CD14-positive monocyte (primary cell): ENCODE data around the gene AMMECR1L. TPM values are rescaled to one million over a fixed set of nuclear protein-coding genes. Genes with fewer than 3 reads are reported as not detected.

Experiments
- DNase-seq, 3 donors: peaks; one replicate each; pipeline ENCODE4 v3.0.0-alpha.2; 2011 to 2022
- H2AFZ ChIP-seq: 2 replicates; pipeline ENCODE4 v1.6.0; 2012; ENCODE audit warnings: mild to moderate bottlenecking, low read depth, low read length, inconsistent platforms; ENCODE audit not compliant: insufficient read depth, poor library complexity, severe bottlenecking
- H3K27ac ChIP-seq, 2 donors: 1 replicate in 1 of 2; 2 replicates in 1 of 2; pipeline ENCODE4 v1.5.1; 2012 to 2013; ENCODE audit warnings: low read length in 2 of 2, control low read depth in 1 of 2, inconsistent platforms in 1 of 2, low read depth in 1 of 2, mild to moderate bottlenecking in 1 of 2
- H3K27me3 ChIP-seq, 2 donors: one replicate each; pipeline versions ENCODE4 v1.6.0 to v1.6.1; 2011 to 2013; ENCODE audit warnings: low read length in 2 of 2; ENCODE audit not compliant: control insufficient read depth in 2 of 2, insufficient read depth in 2 of 2
- H3K36me3 ChIP-seq, 2 donors: replicated peaks in 1 of 2; 1 replicate in 1 of 2; 2 replicates in 1 of 2; pipeline versions ENCODE4 v1.5.1 to v1.6.1; 2012 to 2013; ENCODE audit warnings: low read length in 2 of 2, control low read depth in 1 of 2, inconsistent platforms in 1 of 2, mild to moderate bottlenecking in 1 of 2; ENCODE audit not compliant: insufficient read depth in 2 of 2, control insufficient read depth in 1 of 2
- H3K4me1 ChIP-seq, 2 donors: 1 replicate in 1 of 2; 2 replicates in 1 of 2; pipeline versions ENCODE4 v1.5.1 to v1.6.1; 2012 to 2013; ENCODE audit warnings: low read length in 2 of 2, control low read depth in 1 of 2, inconsistent platforms in 1 of 2, mild to moderate bottlenecking in 1 of 2, moderate library complexity in 1 of 2; ENCODE audit not compliant: insufficient read depth in 2 of 2, control insufficient read depth in 1 of 2
- H3K4me2 ChIP-seq: replicated peaks from 2 replicates; pipeline ENCODE3; 2012; ENCODE audit warnings: low read length, moderate library complexity, mild to moderate bottlenecking; ENCODE audit not compliant: poor library complexity, severe bottlenecking; ENCODE audit errors: extremely low read depth
- H3K4me3 ChIP-seq, 3 experiments: fragments of 200-600 bp in 1 of 3; sonication (generic) in 1 of 3; replicated peaks in 1 of 3; 1 replicate in 2 of 3; 2 replicates in 1 of 3; pipeline ENCODE4 v1.5.1; 2011 to 2013; ENCODE audit warnings: low read length in 3 of 3, mild to moderate bottlenecking in 3 of 3, control low read depth in 2 of 3, low read depth in 2 of 3, inconsistent platforms in 1 of 3, moderate library complexity in 1 of 3
- H3K79me2 ChIP-seq: 2 replicates; pipeline ENCODE4 v1.6.0; 2012; ENCODE audit warnings: mild to moderate bottlenecking, control low read depth, inconsistent platforms, low read length, moderate library complexity; ENCODE audit not compliant: insufficient read depth
- H3K9ac ChIP-seq: 2 replicates; pipeline ENCODE4 v1.6.0; 2017; ENCODE audit warnings: low read length, mild to moderate bottlenecking; ENCODE audit not compliant: insufficient read depth, poor library complexity, severe bottlenecking
- H3K9me3 ChIP-seq, 2 donors: replicated peaks in 1 of 2; 1 replicate in 1 of 2; 2 replicates in 1 of 2; pipeline versions ENCODE4 v1.5.1 to v1.6.1; 2012 to 2013; ENCODE audit warnings: low read length in 2 of 2, control low read depth in 1 of 2; ENCODE audit not compliant: control insufficient read depth in 1 of 2, insufficient read depth in 1 of 2
- H4K20me1 ChIP-seq: 2 replicates; pipeline ENCODE4 v1.6.0; 2012; ENCODE audit warnings: mild to moderate bottlenecking, low read length, control low read depth, moderate library complexity; ENCODE audit not compliant: insufficient read depth
- H3K27ac Mint-ChIP-seq, 7 donors: one replicate each; pipeline ENCODE4 v1.8.0; 2020; ENCODE audit warnings: mild to moderate bottlenecking in 7 of 7, mixed read lengths in 7 of 7, moderate library complexity in 6 of 7, inconsistent platforms in 2 of 7
- H3K27me3 Mint-ChIP-seq, 3 donors: one replicate each; pipeline ENCODE4 v1.8.0; 2021 to 2022; ENCODE audit warnings: low read depth in 3 of 3, mild to moderate bottlenecking in 3 of 3, mixed read lengths in 3 of 3, moderate library complexity in 3 of 3, inconsistent platforms in 1 of 3
- H3K36me3 Mint-ChIP-seq, 2 donors: one replicate each; pipeline ENCODE4 v1.8.0; 2020; ENCODE audit warnings: mixed read lengths in 2 of 2, inconsistent platforms in 1 of 2, mild to moderate bottlenecking in 1 of 2
- H3K4me1 Mint-ChIP-seq: one replicate; pipeline ENCODE4 v1.8.0; 2020; ENCODE audit warnings: mild to moderate bottlenecking, mixed read lengths
- H3K4me3 Mint-ChIP-seq, 2 donors: one replicate each; pipeline ENCODE4 v1.8.0; 2020; ENCODE audit warnings: mild to moderate bottlenecking in 2 of 2, mixed read lengths in 2 of 2, moderate library complexity in 1 of 2
- H3K9me3 Mint-ChIP-seq, 7 donors: one replicate each; pipeline ENCODE4 v1.8.0; 2020 to 2022; ENCODE audit warnings: mixed read lengths in 7 of 7, mild to moderate bottlenecking in 6 of 7, moderate library complexity in 6 of 7, inconsistent platforms in 2 of 7
- CTCF ChIP-seq: fragments of 200-600 bp; IDR thresholded peaks from one replicate; pipeline ENCODE4 v1.8.0; 2022; ENCODE audit warnings: antibody characterized with exemption, mild to moderate bottlenecking
- WGBS: methylation state at CpG from one replicate; pipeline ENCODE4 v1.1.5; 2013; ENCODE audit warnings: missing lambda C conversion rate; ENCODE audit not compliant: insufficient coverage; 5-methylcytosine and 5-hydroxymethylcytosine counted together
- intact Hi-C, 2 donors: fragments of 100-400 bp; cut with micrococcal nuclease; formaldehyde crosslinking; loops; one replicate each; pipeline versions ENCODE4 v1.15.0 to v1.15.1; 2023
- polyA plus RNA-seq, 3 donors: library from polyadenylated mRNA; depleted of rRNA in 1 of 3; unstranded in 2 of 3; stranded (reverse) in 1 of 3; fragments of 300-500 nt in 2 of 3; fragments of >200 nt in 1 of 3; fragmentation: Illumina TruSeq in 2 of 3; gene quantifications; 1 replicate in 2 of 3; 2 replicates in 1 of 3; pipeline ENCODE4 v1.2.3, GENCODE V29; 2012 to 2021

The AMMECR1L gene
- polyA plus RNA-seq, 3 donors = 2.5 to 9.8 (median 3.1) TPM

GRCh38 chr2:127864877-127865276, 20.9 kb downstream of the AMMECR1L start:
- Histone ChIP-seq H2AFZ (no peak overlapping the region), H3K4me2 (no peak overlapping the region), H3K27ac (no peak overlapping the region), H3K9ac (no peak overlapping the region), H3K4me3 (no peak overlapping the region), H3K9me3 (no peaks in the 10 kb centered on the region), H3K79me2 (no peaks in the 10 kb centered on the region), H3K36me3 (peaks cover 65 to 75% of the 10 kb centered on the region in 2 donors), H3K4me1 (no peaks in the 10 kb centered on the region), H4K20me1 (peaks cover 10% of the 10 kb centered on the region), H3K27me3 (no peaks in the 10 kb centered on the region)
- no peaks in the 10 kb centered on the region for H3K9me3 Mint-ChIP-seq
- peak in 1 of 3 donors; percentile 12 for DNase-seq
- 86% methylated on average over 6 of the region's 11 CpGs for WGBS
- H3K4me1 Mint-ChIP-seq = no peaks in the 10 kb centered on the region
- H3K27me3 Mint-ChIP-seq = peaks cover 0 to 5% (median 0%) of the 10 kb centered on the region in 3 donors
- intact Hi-C loops = loop anchor here in 1 of 2 donors (10.0 kb wide), 1 partner anchor 90 kb away; no protein-coding TSS in a partner anchor
- peaks cover 65 to 68% of the 10 kb centered on the region in 2 donors for H3K36me3 Mint-ChIP-seq
- TF ChIP-seq CTCF = no peak
- H3K4me3 Mint-ChIP-seq = no peak overlapping the region
- H3K27ac Mint-ChIP-seq = peak overlapping the region in 1 of 7 donors; percentile 19

DNA sequence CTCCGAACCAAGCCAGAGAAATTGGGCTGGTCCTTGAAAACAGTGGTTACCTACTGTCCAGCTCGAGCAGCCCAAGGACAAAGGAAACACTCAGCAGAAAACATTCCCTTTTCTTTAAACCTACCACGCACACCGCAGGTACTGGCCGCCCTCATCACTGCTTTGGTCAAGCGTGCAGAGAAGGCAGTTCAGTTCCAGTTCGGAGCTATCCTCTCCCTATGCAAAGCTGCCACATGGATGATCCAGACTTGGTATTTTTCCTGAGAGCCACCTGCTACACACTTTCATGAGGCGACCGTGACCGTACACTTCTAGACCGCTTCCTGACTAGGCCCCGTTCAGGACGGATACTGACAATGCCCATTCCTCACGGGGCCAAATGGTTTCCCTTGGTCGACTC, 23.5 kb downstream of the AMMECR1L start:
- Histone ChIP-seq H3K27ac (no peak overlapping the region), H3K4me1 (peaks cover 9 to 12% of the 10 kb centered on the region in 2 donors), H3K9me3 (no peaks in the 10 kb centered on the region), H2AFZ (no peak overlapping the region), H3K79me2 (peaks cover 6% of the 10 kb centered on the region), H3K9ac (no peak overlapping the region), H3K27me3 (no peaks in the 10 kb centered on the region), H3K4me3 (no peak overlapping the region), H4K20me1 (peaks cover 9% of the 10 kb centered on the region), H3K4me2 (no peak overlapping the region), H3K36me3 (peaks cover 39 to 49% of the 10 kb centered on the region in 2 donors)
- Mint-ChIP-seq H3K36me3 (peaks cover 38 to 41% of the 10 kb centered on the region in 2 donors), H3K4me3 (no peak overlapping the region), H3K27me3 (peaks cover 4 to 6% (median 5%) of the 10 kb centered on the region in 3 donors), H3K27ac (peak overlapping the region in 2 of 7 donors; percentile 25 to 66), H3K4me1 (peaks cover 11% of the 10 kb centered on the region), H3K9me3 (no peaks in the 10 kb centered on the region)
- no peak for DNase-seq
- intact Hi-C loops = loop anchor here in 1 of 2 donors (10.0 kb wide), 1 partner anchor 93 kb away; no protein-coding TSS in a partner anchor
- 98% methylated on average over 15 of the region's 15 CpGs for WGBS
- no peak for TF ChIP-seq CTCF
